NCI-H345 treated with DMSO at 0.1 percent for 48 hours (cell line): ENCODE measurements around the gene GRIN2A.

Experiments used
- DNase-seq: peaks from one replicate; lab custom pipeline; 2025; ENCODE audit not compliant: unreplicated experiment; lab: John Stamatoyannopoulos, UW

GRIN2A gene

GRCh38 chr16:10088380-10088793 is 93.8 kb downstream of the GRIN2A start:
- DNase-seq, result no peak

- no peak for DNase-seq
Measured at GRCh38 chr16:10087151-10087550, 95.1 kb downstream of the GRIN2A start.

- no peak for DNase-seq
Measured at GRCh38 chr16:10086620-10087019, 95.6 kb downstream of the GRIN2A start.

- no peak for DNase-seq
Measured at GRCh38 chr16:10085078-10085798, 97.0 kb downstream of the GRIN2A start.

GRCh38 chr16:10083301-10083700 is 98.9 kb downstream of the GRIN2A start:
- DNase-seq, result no peak

- DNase-seq, result no peak
Measured at GRCh38 chr16:10081201-10081940, 100.9 kb downstream of the GRIN2A start.

- no peak for DNase-seq
Measured at GRCh38 chr16:10080051-10080772, 102.0 kb downstream of the GRIN2A start.

- DNase-seq, result no peak
Measured at GRCh38 chr16:10078541-10078949, 103.7 kb downstream of the GRIN2A start.

GRCh38 chr16:10077861-10078260 is 104.4 kb downstream of the GRIN2A start:
- no peak for DNase-seq

- DNase-seq, result no peak
Measured at GRCh38 chr16:10076037-10076436, 106.2 kb downstream of the GRIN2A start.

- DNase-seq, result no peak
Measured at GRCh38 chr16:10070591-10070990, 111.6 kb downstream of the GRIN2A start.

- no peak for DNase-seq
Measured at GRCh38 chr16:10069374-10069773, 112.9 kb downstream of the GRIN2A start.

GRCh38 chr16:10067835-10068234 is 114.4 kb downstream of the GRIN2A start:
- DNase-seq, result no peak

- no peak for DNase-seq
Measured at GRCh38 chr16:10067406-10067805, 114.8 kb downstream of the GRIN2A start.

GRCh38 chr16:10065019-10065418 is 117.2 kb downstream of the GRIN2A start:
- no peak for DNase-seq

GRCh38 chr16:10048850-10049249 is 133.4 kb downstream of the GRIN2A start:
- no peak for DNase-seq

- no peak for DNase-seq
Measured at GRCh38 chr16:10045947-10046346, 136.3 kb downstream of the GRIN2A start.

- DNase-seq, result no peak
Measured at GRCh38 chr16:10045291-10045775, 136.9 kb downstream of the GRIN2A start.

GRCh38 chr16:10040136-10041080 is 141.8 kb downstream of the GRIN2A start:
- DNase-seq, result no peak

GRCh38 chr16:10039220-10040096 is 142.8 kb downstream of the GRIN2A start:
- no peak for DNase-seq
